HepG2 (cell line): ENCODE measurements around the gene ACTL8. TPM values are rescaled to one million over a fixed set of nuclear protein-coding genes. Genes with fewer than 3 reads are reported as not detected.

Experiments
- ATAC-seq: fragments of 200-7000 bp; cut with Tn5 transposase; 3 replicates; pipeline ENCODE4 v1.9.1; 2020; ENCODE audit warnings: mild to moderate bottlenecking, moderate library complexity
- BruUV-seq: library from RNA; stranded (reverse); fragments of 400-500 nt; replicated peaks from 2 replicates; lab custom pipeline; 2021; lab: Mats Ljungman, UMichigan
- CTCF ChIA-PET: fragments of 300-600 bp; formaldehyde crosslinking; extraction: SDS; loops from one replicate; lab custom pipeline; 2021; ENCODE audit warnings: low total read pairs, inconsistent platforms, low intra/inter-chr PET ratio; lab: Yijun Ruan, JAX
- POLR2A ChIA-PET: fragments of 350-600 bp; sonication (Branson Sonifier 250); formaldehyde crosslinking; loops from one replicate; lab custom pipeline; 2020; ENCODE audit warnings: antibody characterized with exemption, inconsistent platforms; lab: Yijun Ruan, JAX
- DNase-seq: peaks from one replicate; pipeline ENCODE4 v3.0.0-alpha.2; 2015; ENCODE audit warnings: low spot score
- FAIRE-seq: peaks from 3 replicates; lab custom pipeline; 2011; peaks lifted over from hg19 to GRCh38; lab: Jason Lieb, UNC
- H2AFZ ChIP-seq: one replicate; pipeline ENCODE4 v1.6.1; 2011; ENCODE audit warnings: low read length, inconsistent platforms
- H3K27ac ChIP-seq: fragments of 300-600 bp; 3 replicates; pipeline ENCODE4 v1.8.0; 2011; ENCODE audit warnings: mixed run types, mild to moderate bottlenecking, mixed read lengths, low read length, inconsistent platforms; ENCODE audit not compliant: insufficient read depth; ENCODE audit errors: extremely low read length
- H3K27me3 ChIP-seq, 2 experiments: fragments of 200-600 bp in 1 of 2; 2 replicates in 1 of 2; 3 replicates in 1 of 2; pipeline versions ENCODE4 v1.6.0 to v1.8.0; 2011; ENCODE audit warnings: low read length in 2 of 2, mild to moderate bottlenecking in 2 of 2, moderate library complexity in 2 of 2, inconsistent platforms in 1 of 2; ENCODE audit not compliant: insufficient read depth in 2 of 2, control insufficient read depth in 1 of 2
- H3K36me3 ChIP-seq, 2 experiments: fragments of 200-600 bp in 1 of 2; replicated peaks in 1 of 2; 2 replicates in 1 of 2; 3 replicates in 1 of 2; pipeline versions ENCODE4 v1.5.1 to v1.8.0; 2011; ENCODE audit warnings: low read length in 2 of 2, inconsistent platforms in 1 of 2; ENCODE audit not compliant: insufficient read depth in 2 of 2, control insufficient read depth in 1 of 2
- H3K4me1 ChIP-seq: 2 replicates; pipeline ENCODE4 v1.5.1; 2012; ENCODE audit warnings: low read length, inconsistent platforms; ENCODE audit not compliant: insufficient read depth
- H3K4me2 ChIP-seq: 2 replicates; pipeline ENCODE4 v1.6.0; 2011; ENCODE audit warnings: low read depth, low read length, inconsistent platforms
- H3K4me3 ChIP-seq, 3 experiments: fragments of 200-600 bp in 1 of 3; sonication (generic), shearing (Covaris generic) in 1 of 3; replicated peaks in 1 of 3; 2 replicates each; pipeline ENCODE4 v1.5.1; 2011 to 2016; ENCODE audit warnings: low read length in 3 of 3, inconsistent platforms in 2 of 3, low read depth in 2 of 3, mild to moderate bottlenecking in 2 of 3, control low read depth in 1 of 3, mixed read lengths in 1 of 3; ENCODE audit not compliant: insufficient read depth in 1 of 3
- H3K79me2 ChIP-seq: one replicate; pipeline ENCODE4 v1.6.1; 2011; ENCODE audit warnings: low read length, inconsistent platforms; ENCODE audit not compliant: insufficient read depth
- H3K9ac ChIP-seq: 2 replicates; pipeline ENCODE4 v1.6.0; 2011; ENCODE audit warnings: mild to moderate bottlenecking, low read depth, low read length, inconsistent platforms; ENCODE audit not compliant: insufficient read depth
- H3K9me3 ChIP-seq: 2 replicates; pipeline ENCODE4 v1.5.1; 2012; ENCODE audit warnings: mild to moderate bottlenecking, low read length
- H4K20me1 ChIP-seq: 2 replicates; pipeline ENCODE4 v1.6.0; 2011; ENCODE audit warnings: inconsistent platforms, mild to moderate bottlenecking, low read length, moderate library complexity; ENCODE audit not compliant: insufficient read depth
- ASH2L ChIP-seq: fragments of 300-600, 200-600 bp; sonication (generic); IDR thresholded peaks from 2 replicates; pipeline ENCODE4 v1.7.0; 2017; ENCODE audit warnings: low read depth, mild to moderate bottlenecking, moderate library complexity, mixed read lengths, low read length; ENCODE audit not compliant: insufficient read length
- ATF2 ChIP-seq: sonication (generic); formaldehyde crosslinking; IDR thresholded peaks from 2 replicates; pipeline ENCODE4 v1.4.0; 2020; ENCODE audit warnings: missing genetic modification reagents
- BORCS8-MEF2B ChIP-seq: sonication (generic); formaldehyde crosslinking; IDR thresholded peaks from 2 replicates; pipeline ENCODE4 v1.8.0; 2022; ENCODE audit warnings: mild to moderate bottlenecking, missing genetic modification reagents
- HNRNPLL ChIP-seq: fragments of 200-400 bp; formaldehyde crosslinking; IDR thresholded peaks from 2 replicates; pipeline ENCODE4 v1.6.1; 2017; ENCODE audit warnings: mild to moderate bottlenecking, low read depth, low read length; ENCODE audit not compliant: poor library complexity, severe bottlenecking
- IKZF4 ChIP-seq: sonication (generic); formaldehyde crosslinking; IDR thresholded peaks from 2 replicates; pipeline ENCODE4 v1.5.1; 2020; ENCODE audit warnings: borderline replicate concordance, mild to moderate bottlenecking, low read depth, missing genetic modification reagents; ENCODE audit errors: not compliant biosample characterization
- MLLT10 ChIP-seq: sonication (generic); formaldehyde crosslinking; IDR thresholded peaks from 2 replicates; pipeline ENCODE4 v1.4.0; 2020; ENCODE audit warnings: missing genetic modification reagents
- NFE2L2 ChIP-seq: fragments of 150-350 bp; IDR thresholded peaks from 2 replicates; pipeline ENCODE4 v1.6.1; 2014; ENCODE audit warnings: low read length
- NFIC ChIP-seq: IDR thresholded peaks from 2 replicates; pipeline ENCODE4 v1.6.1; 2012; ENCODE audit warnings: mild to moderate bottlenecking, low read length, inconsistent platforms
- NFYB ChIP-seq: sonication (generic); formaldehyde crosslinking; IDR thresholded peaks from 2 replicates; pipeline ENCODE4 v1.4.0; 2020; ENCODE audit warnings: missing genetic modification reagents
- RBM22 ChIP-seq: fragments of 200-400 bp; formaldehyde crosslinking; optimal IDR thresholded peaks from 2 replicates; pipeline ENCODE3; 2017; ENCODE audit warnings: mild to moderate bottlenecking, low read length, moderate library complexity
- SRSF4 ChIP-seq: fragments of 200-400 bp; formaldehyde crosslinking; IDR thresholded peaks from one replicate; pipeline ENCODE4 v1.6.1; 2018; ENCODE audit warnings: mild to moderate bottlenecking, low read depth, low read length, moderate library complexity; ENCODE audit not compliant: poor library complexity, severe bottlenecking
- TERF1 ChIP-seq: sonication (generic); formaldehyde crosslinking; IDR thresholded peaks from 2 replicates; pipeline ENCODE4 v1.8.0; 2022; ENCODE audit warnings: mild to moderate bottlenecking, missing genetic modification reagents, moderate library complexity
- THAP11 ChIP-seq: IDR thresholded peaks from 2 replicates; pipeline ENCODE4 v1.6.1; 2016; ENCODE audit warnings: missing biosample characterization, missing genetic modification reagents
- ZBTB21 ChIP-seq: sonication (generic); formaldehyde crosslinking; IDR thresholded peaks from 2 replicates; pipeline ENCODE4 v1.4.0; 2020; ENCODE audit warnings: missing genetic modification reagents
- ZNF282 ChIP-seq: fragments of 450-650 bp; IDR thresholded peaks from 2 replicates; pipeline ENCODE4 v1.6.1; 2018; ENCODE audit not compliant: partially characterized antibody
- ZNF468 ChIP-seq: sonication (generic); formaldehyde crosslinking; IDR thresholded peaks from 2 replicates; pipeline ENCODE4 v1.8.0; 2022; ENCODE audit warnings: mild to moderate bottlenecking, moderate library complexity, missing genetic modification reagents
- ZNF549 ChIP-seq: sonication (generic); formaldehyde crosslinking; IDR thresholded peaks from 2 replicates; pipeline ENCODE4 v1.5.0; 2020; ENCODE audit warnings: missing genetic modification reagents
- ZNF616 ChIP-seq: sonication (generic); formaldehyde crosslinking; IDR thresholded peaks from 2 replicates; pipeline ENCODE4 v1.5.0; 2020; ENCODE audit warnings: low read depth, mild to moderate bottlenecking, missing genetic modification reagents
- ZNF672 ChIP-seq: sonication (generic); formaldehyde crosslinking; IDR thresholded peaks from 2 replicates; pipeline ENCODE4 v1.8.1; 2022; ENCODE audit warnings: missing genetic modification reagents
- ZNF691 ChIP-seq: sonication (generic); formaldehyde crosslinking; IDR thresholded peaks from 2 replicates; pipeline ENCODE4 v1.4.0; 2020; ENCODE audit warnings: missing genetic modification reagents, low read depth, mild to moderate bottlenecking, borderline replicate concordance
- WGBS: methylation state at CpG from one replicate; pipeline ENCODE4 v1.1.6; 2017; ENCODE audit warnings: low lambda C conversion rate; 5-methylcytosine and 5-hydroxymethylcytosine counted together
- in situ Hi-C: cut with HindIII; loops from 2 replicates; pipeline ENCODE4 v1.10.0; 2017; ENCODE audit warnings: low pct_unique_long_range_greater_than_20kb; ENCODE audit not compliant: extremely low pct_ligation_motif_present
- intact Hi-C: fragments of 100-400 bp; cut with micrococcal nuclease; formaldehyde crosslinking; loops from one replicate; pipeline ENCODE4 v1.10.0; 2022; ENCODE audit not compliant: unreplicated experiment
- polyA plus RNA-seq, 8 experiments: library from polyadenylated mRNA; depleted of rRNA in 3 of 8; stranded (reverse) in 7 of 8; unstranded in 1 of 8; fragments of >200 nt; fragmentation: Illumina TruSeq in 4 of 8; extraction: Trizol in 4 of 8; gene quantifications; 2 replicates each; pipeline versions ENCODE4 v1.2.1 to v1.2.3, GENCODE V29; 2011 to 2016; ENCODE audit warnings: low read depth in 4 of 8, missing spikeins in 1 of 8, mixed read lengths in 1 of 8; ENCODE audit not compliant: insufficient read depth in 1 of 8
- total RNA-seq, 5 experiments: library from RNA; depleted of rRNA; stranded (reverse); fragments of >200 nt; fragmentation: Illumina TruSeq; extraction: Trizol; gene quantifications; 2 replicates each; pipeline ENCODE4 v1.2.3, GENCODE V29; 2016; ENCODE audit warnings: low read depth in 1 of 5

ACTL8 gene
- total and polyA plus RNA-seq, 2 of the 13 experiments (the other 11 are each of a cell fraction or from before 2014, with no cell fraction given): 0.09 to 0.64 TPM

GRCh38 chr1:17829579-17829978 is 74.4 kb downstream of the ACTL8 start:
- POLR2A ChIA-PET: no interaction called here
- Histone ChIP-seq H3K27me3 (peaks cover 0 to 13% of the 10 kb centered on the region in 2 experiments; a peak in 2 of 5 replicates), H3K4me2 (no peak overlapping the region), H4K20me1 (no peaks in the 10 kb centered on the region), H3K79me2 (no peaks in the 10 kb centered on the region), H3K4me3 (no peak overlapping the region)
- ATAC-seq: no peak
- no TSS peak for BruUV-seq
- in situ Hi-C loops: loop anchor here (10.0 kb wide), 1 partner anchor 335 kb away; no protein-coding TSS in a partner anchor
- TF ChIP-seq NFYB (CRISPR knock-in tag) (no peak), ZNF616 (no peak), SRSF4 (no peak), MLLT10 (CRISPR knock-in tag) (no peak), NFIC (no peak), ZNF691 (CRISPR knock-in tag) (no peak), ASH2L (no peak), ZNF468 (no peak), ZNF672 (no peak), ATF2 (CRISPR knock-in tag) (no peak), ZBTB21 (CRISPR knock-in tag) (no peak), RBM22 (no peak), IKZF4 (CRISPR knock-in tag) (no peak), NFE2L2 (no peak), BORCS8-MEF2B (CRISPR knock-in tag) (no peak), HNRNPLL (no peak), THAP11 (CRISPR knock-in tag) (no peak), ZNF549 (no peak), TERF1 (CRISPR knock-in tag) (no peak), ZNF282 (no peak)
- TF ChIP-seq, all 625 proteins: peak for 0
- Histone ChIP-seq H3K9ac (no peak overlapping the region), H2AFZ (no peak overlapping the region), H3K27ac (no peak overlapping the region), H3K9me3 (no peaks in the 10 kb centered on the region), H3K36me3 (no peaks in the 10 kb centered on the region), H3K4me1 (no peaks in the 10 kb centered on the region)
- FAIRE-seq (no peak), DNase-seq (no peak)
- CTCF ChIA-PET: no interaction called here
- intact Hi-C loops: no loop called here
- 0% methylated on average over 4 of the region's 6 CpGs for WGBS
